H9 (cell line): ENCODE results near the gene GALNT17. TPM values are rescaled to one million over a fixed set of nuclear protein-coding genes. Genes with fewer than 3 reads are reported as not detected.
A peak's percentile ranks its signal among the peaks of the same experiment; 100 is the strongest.

ENCODE experiments used
- DNase-seq: peaks from one replicate; pipeline ENCODE4 v3.0.0-alpha.2; 2017
- H2AFZ ChIP-seq: one replicate; pipeline ENCODE4 v1.6.1; 2013; ENCODE audit warnings: mild to moderate bottlenecking, low read length, control low read depth, moderate library complexity
- H2AK5ac ChIP-seq: 2 replicates; pipeline ENCODE4 v1.6.1; 2013; ENCODE audit warnings: low read length, control low read depth, mixed read lengths; ENCODE audit not compliant: insufficient read length
- H2BK120ac ChIP-seq: one replicate; pipeline ENCODE4 v1.6.1; 2013; ENCODE audit warnings: low read depth, mild to moderate bottlenecking, low read length, control low read depth, inconsistent platforms; ENCODE audit not compliant: poor library complexity, severe bottlenecking
- H2BK12ac ChIP-seq: 2 replicates; pipeline ENCODE4 v1.6.1; 2013; ENCODE audit warnings: low read length, control low read depth, mixed read lengths, low read depth; ENCODE audit not compliant: insufficient read length
- H2BK15ac ChIP-seq: 2 replicates; pipeline ENCODE4 v1.6.1; 2013; ENCODE audit warnings: low read depth, low read length, control low read depth
- H2BK20ac ChIP-seq: one replicate; pipeline ENCODE4 v1.6.1; 2013; ENCODE audit warnings: low read depth, mild to moderate bottlenecking, low read length, control low read depth, inconsistent platforms; ENCODE audit not compliant: poor library complexity, severe bottlenecking
- H2BK5ac ChIP-seq: 2 replicates; pipeline ENCODE4 v1.6.1; 2013; ENCODE audit warnings: low read length, control low read depth, mixed read lengths; ENCODE audit not compliant: insufficient read length
- H3K14ac ChIP-seq: 2 replicates; pipeline ENCODE4 v1.6.1; 2013; ENCODE audit warnings: low read length, control low read depth; ENCODE audit not compliant: insufficient read depth
- H3K18ac ChIP-seq: 2 replicates; pipeline ENCODE4 v1.6.1; 2013; ENCODE audit warnings: low read depth, mild to moderate bottlenecking, mixed read lengths, low read length, control low read depth; ENCODE audit not compliant: insufficient read length
- H3K23ac ChIP-seq: 2 replicates; pipeline ENCODE4 v1.6.1; 2013; ENCODE audit warnings: low read length, control low read depth, mixed read lengths, low read depth; ENCODE audit not compliant: insufficient read length
- H3K23me2 ChIP-seq: 2 replicates; pipeline ENCODE4 v1.6.1; 2013; ENCODE audit warnings: low read depth, mild to moderate bottlenecking, mixed read lengths, low read length, control low read depth; ENCODE audit not compliant: insufficient read length, poor library complexity, severe bottlenecking
- H3K27ac ChIP-seq: 2 replicates; pipeline ENCODE4 v1.5.1; 2013; ENCODE audit warnings: low read length, control low read depth, mixed read lengths, low read depth; ENCODE audit not compliant: insufficient read length
- H3K27me3 ChIP-seq: 2 replicates; pipeline ENCODE4 v1.6.1; 2013; ENCODE audit warnings: low read length, control low read depth, inconsistent platforms; ENCODE audit not compliant: insufficient read depth
- H3K4ac ChIP-seq: 2 replicates; pipeline ENCODE4 v1.6.1; 2013; ENCODE audit warnings: low read depth, mild to moderate bottlenecking, control low read depth, inconsistent platforms, low read length, moderate library complexity
- H3K4me1 ChIP-seq: 2 replicates; pipeline ENCODE4 v1.6.1; 2013; ENCODE audit warnings: low read length, control low read depth, inconsistent platforms; ENCODE audit not compliant: insufficient read depth
- H3K4me2 ChIP-seq: 2 replicates; pipeline ENCODE4 v1.6.1; 2013; ENCODE audit warnings: low read length, control low read depth, mixed read lengths; ENCODE audit not compliant: insufficient read length, insufficient read depth
- H3K56ac ChIP-seq: 2 replicates; pipeline ENCODE4 v1.6.1; 2013; ENCODE audit warnings: low read depth, mild to moderate bottlenecking, mixed read lengths, low read length, control low read depth; ENCODE audit not compliant: insufficient read length
- H3K79me1 ChIP-seq: 2 replicates; pipeline ENCODE4 v1.6.1; 2013; ENCODE audit warnings: low read depth, mild to moderate bottlenecking, moderate library complexity, low read length, control low read depth, inconsistent platforms; ENCODE audit not compliant: insufficient read depth, poor library complexity, severe bottlenecking
- H3K79me2 ChIP-seq: 2 replicates; pipeline ENCODE4 v1.6.1; 2013; ENCODE audit warnings: low read length, control low read depth, inconsistent platforms; ENCODE audit not compliant: insufficient read depth
- H3K9ac ChIP-seq: 2 replicates; pipeline ENCODE4 v1.6.1; 2013; ENCODE audit warnings: low read length, control low read depth, mixed read lengths; ENCODE audit not compliant: insufficient read length; ENCODE audit errors: extremely low read depth
- H3K9me3 ChIP-seq: one replicate; pipeline ENCODE4 v1.6.1; 2013; ENCODE audit warnings: low read depth, low read length, inconsistent platforms; ENCODE audit not compliant: control insufficient read depth
- H3T11ph ChIP-seq: one replicate; pipeline ENCODE4 v1.6.1; 2013; ENCODE audit warnings: mild to moderate bottlenecking, low read length, control low read depth, inconsistent platforms
- H4K20me1 ChIP-seq: one replicate; pipeline ENCODE4 v1.6.1; 2013; ENCODE audit not compliant: control insufficient read depth, insufficient read length, insufficient read depth
- H4K5ac ChIP-seq: 2 replicates; pipeline ENCODE4 v1.6.1; 2013; ENCODE audit warnings: low read depth, mild to moderate bottlenecking, mixed read lengths, low read length, control low read depth; ENCODE audit not compliant: insufficient read length
- H4K8ac ChIP-seq: replicated peaks from 2 replicates; pipeline ENCODE4 v1.6.1; 2013; ENCODE audit warnings: low read length, control low read depth, mixed read lengths, low read depth; ENCODE audit not compliant: insufficient read length
- H4K91ac ChIP-seq: 2 replicates; pipeline ENCODE4 v1.6.1; 2013; ENCODE audit warnings: low read depth, mild to moderate bottlenecking, moderate library complexity, mixed read lengths, low read length, control low read depth; ENCODE audit not compliant: insufficient read length
- H3K27ac Mint-ChIP-seq, 3 experiments: 2 replicates in 2 of 3; 3 replicates in 1 of 3; pipeline ENCODE4 v1.8.0; 2020 to 2021; ENCODE audit warnings: mixed read lengths in 3 of 3, mild to moderate bottlenecking in 1 of 3, moderate library complexity in 1 of 3
- H3K27me3 Mint-ChIP-seq: 2 replicates; pipeline ENCODE4 v1.8.0; 2021; ENCODE audit warnings: low read depth, mild to moderate bottlenecking, moderate library complexity, mixed read lengths
- H3K36me3 Mint-ChIP-seq, 3 experiments: 2 replicates in 2 of 3; 3 replicates in 1 of 3; pipeline ENCODE4 v1.8.0; 2020 to 2021; ENCODE audit warnings: low read depth in 3 of 3, mixed read lengths in 3 of 3; ENCODE audit not compliant: insufficient read depth in 1 of 3
- H3K4me1 Mint-ChIP-seq, 2 experiments: 2 replicates each; pipeline ENCODE4 v1.8.0; 2020; ENCODE audit warnings: mixed read lengths in 2 of 2
- H3K4me3 Mint-ChIP-seq, 2 experiments: 2 replicates in 1 of 2; 3 replicates in 1 of 2; pipeline ENCODE4 v1.8.0; 2020 to 2021; ENCODE audit warnings: mild to moderate bottlenecking in 2 of 2, mixed read lengths in 2 of 2, moderate library complexity in 1 of 2
- H3K9me3 Mint-ChIP-seq, 2 experiments: 2 replicates in 1 of 2; 3 replicates in 1 of 2; pipeline ENCODE4 v1.8.0; 2020; ENCODE audit warnings: mild to moderate bottlenecking in 2 of 2, mixed read lengths in 2 of 2, moderate library complexity in 1 of 2
- CTCF ChIP-seq: fragments of 200-600 bp; sonication (generic); conservative IDR thresholded peaks from 3 replicates; pipeline ENCODE4 v1.8.0; 2021; ENCODE audit warnings: antibody characterized with exemption, mild to moderate bottlenecking
- WGBS: extraction: QIAGEN DNeasy Blood & Tissue Kit; methylation state at CpG from one replicate; pipeline ENCODE4 v1.1.7; 2013; ENCODE audit warnings: missing lambda C conversion rate, low lambda C conversion rate, mixed read lengths; ENCODE audit not compliant: insufficient read length; ENCODE audit errors: extremely low coverage; 5-methylcytosine and 5-hydroxymethylcytosine counted together
- total RNA-seq: library from RNA; stranded (reverse); gene quantifications from 2 replicates; pipeline ENCODE4 v1.2.1, GENCODE V29; 2021

GALNT17 gene
- total RNA-seq, 1 experiment from 2014 or later: 43.2 TPM

DNA sequence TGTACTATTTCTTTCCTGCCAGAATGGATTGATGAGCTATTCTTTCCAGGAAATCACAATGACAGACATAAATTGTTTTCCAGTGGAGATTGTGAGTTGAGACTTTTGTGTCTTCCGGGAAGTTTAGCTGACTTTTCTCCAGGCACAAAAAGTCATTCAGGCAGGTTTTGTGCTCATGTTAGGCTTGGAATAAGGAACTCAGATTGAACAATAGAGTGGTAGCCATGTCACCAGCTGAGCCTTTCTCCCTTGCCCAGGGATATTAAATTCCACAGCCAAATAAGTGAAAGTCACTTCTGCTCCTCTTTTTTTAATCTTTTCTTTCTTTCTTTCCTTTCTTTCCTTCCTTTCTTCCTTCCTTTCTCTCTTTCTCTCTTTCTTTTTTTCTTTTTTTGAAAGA lies 559.6 kb downstream of the GALNT17 start:
- Histone ChIP-seq H3K79me1 (no peaks in the 10 kb centered on the region), H4K20me1 (no peaks in the 10 kb centered on the region), H3K4me1 (no peaks in the 10 kb centered on the region), H4K91ac (no peak overlapping the region), H2BK5ac (no peak overlapping the region), H3K18ac (no peak overlapping the region), H2BK15ac (no peak overlapping the region), H3T11ph (no peak overlapping the region), H3K9me3 (no peaks in the 10 kb centered on the region), H3K79me2 (no peaks in the 10 kb centered on the region), H3K14ac (no peak overlapping the region), H3K27ac (no peak overlapping the region), H3K56ac (no peak overlapping the region), H3K23me2 (no peaks in the 10 kb centered on the region), H2AFZ (no peak overlapping the region), H3K9ac (no peak overlapping the region), H4K5ac (no peak overlapping the region), H3K4ac (no peak overlapping the region), H3K23ac (no peak overlapping the region), H4K8ac (no peak overlapping the region), H2AK5ac (no peak overlapping the region), H2BK12ac (no peak overlapping the region), H2BK20ac (no peak overlapping the region), H2BK120ac (no peak overlapping the region), H3K4me2 (no peak overlapping the region), H3K27me3 (no peaks in the 10 kb centered on the region)
- no peak for TF ChIP-seq CTCF
- peaks cover 0 to 3% of the 10 kb centered on the region in 2 experiments; a peak in 2 of 5 replicates for H3K9me3 Mint-ChIP-seq
- H3K27me3 Mint-ChIP-seq: no peaks in the 10 kb centered on the region
- H3K36me3 Mint-ChIP-seq: peaks cover 21 to 46% (median 36%) of the 10 kb centered on the region in 3 experiments
- H3K27ac Mint-ChIP-seq: peak overlapping the region in 2 of 3 experiments; percentile 32 to 93; a peak in 4 of 7 replicates
- H3K4me3 Mint-ChIP-seq: no peak overlapping the region
- WGBS: no CpG with 5 or more reads among the region's 1 CpG
- H3K4me1 Mint-ChIP-seq: peaks cover 12 to 13% of the 10 kb centered on the region in 2 experiments
- DNase-seq: no peak
